GM21576 (cell line): ENCODE data around the gene LMCD1.
A peak's percentile ranks its signal among the peaks of the same experiment; 100 is the strongest.

Experiments
- ATAC-seq: cut with Tn5 transposase; IDR thresholded peaks from one replicate; pipeline ENCODE4 v1.9.1; 2021; ENCODE audit warnings: mild to moderate bottlenecking, moderate library complexity; ENCODE audit not compliant: unreplicated experiment

Gene LMCD1

DNA sequence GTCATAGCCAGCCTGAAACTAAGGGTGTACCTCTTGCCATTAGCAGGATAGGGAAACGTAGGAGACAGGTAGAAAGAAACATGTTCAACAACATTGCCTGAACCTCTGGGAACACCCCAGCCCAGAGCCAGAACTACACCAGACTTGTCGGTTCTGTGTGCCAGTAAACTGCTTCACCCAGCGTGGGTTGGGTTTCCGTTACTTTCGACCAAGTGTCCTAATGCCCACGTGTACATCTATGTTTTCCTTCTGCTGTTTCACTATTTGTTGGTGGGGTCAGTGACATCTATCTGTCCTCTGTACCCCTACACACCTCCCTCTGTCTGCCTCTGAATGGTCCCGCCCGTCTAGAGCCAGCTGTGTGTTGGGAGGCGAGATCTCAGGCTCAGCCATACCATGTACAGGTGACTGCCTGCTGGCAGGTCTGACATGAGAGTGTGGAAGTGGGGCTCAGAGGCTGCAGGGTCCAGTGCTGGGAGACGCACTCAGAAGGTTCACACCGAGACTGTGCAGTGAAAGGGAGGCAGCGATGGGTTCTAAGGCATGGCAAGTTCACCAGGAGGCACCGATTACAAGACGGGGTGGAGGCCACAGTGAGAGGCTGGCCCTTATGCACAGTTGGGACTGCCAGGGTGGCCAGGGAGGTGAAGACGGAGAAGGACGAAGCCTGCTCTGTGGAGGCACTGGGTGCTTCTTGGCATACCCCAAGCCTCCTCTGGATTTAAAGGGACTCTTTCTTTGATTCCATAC lies 106.6 kb downstream of the LMCD1 start:
- no peak for ATAC-seq

DNA sequence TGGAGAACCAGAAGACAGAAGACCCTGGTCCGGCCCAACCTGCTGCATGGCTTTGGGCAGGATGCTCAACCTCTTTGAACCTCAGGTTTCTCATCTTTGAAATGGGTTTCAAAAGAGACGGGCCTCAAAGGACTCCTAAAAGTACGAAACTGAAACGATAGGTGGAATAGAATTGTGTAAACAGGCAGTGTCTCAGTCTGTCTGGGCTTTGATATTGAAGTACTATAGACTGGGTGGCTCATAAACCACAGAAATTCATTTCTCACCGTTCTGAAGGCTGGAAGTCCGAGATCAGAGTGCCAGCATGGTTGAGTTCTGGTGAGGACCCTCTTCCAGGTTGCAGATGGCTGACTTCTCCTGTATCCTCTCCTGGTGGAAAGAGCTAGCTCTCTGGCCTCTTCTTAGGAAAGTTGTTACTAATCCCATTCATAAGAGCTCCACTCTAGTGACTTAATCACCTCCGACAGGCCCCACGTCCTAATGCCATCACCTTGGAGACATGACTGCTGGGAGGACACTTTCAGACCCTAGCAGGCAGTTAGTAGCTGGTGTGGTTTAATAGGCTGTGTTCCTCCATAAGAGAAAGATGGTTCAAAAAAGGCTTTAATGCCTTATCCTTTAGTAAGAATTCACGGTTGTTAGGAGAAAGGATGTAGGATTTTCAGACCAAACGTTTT lies 107.3 kb downstream of the LMCD1 start:
- no peak for ATAC-seq

DNA sequence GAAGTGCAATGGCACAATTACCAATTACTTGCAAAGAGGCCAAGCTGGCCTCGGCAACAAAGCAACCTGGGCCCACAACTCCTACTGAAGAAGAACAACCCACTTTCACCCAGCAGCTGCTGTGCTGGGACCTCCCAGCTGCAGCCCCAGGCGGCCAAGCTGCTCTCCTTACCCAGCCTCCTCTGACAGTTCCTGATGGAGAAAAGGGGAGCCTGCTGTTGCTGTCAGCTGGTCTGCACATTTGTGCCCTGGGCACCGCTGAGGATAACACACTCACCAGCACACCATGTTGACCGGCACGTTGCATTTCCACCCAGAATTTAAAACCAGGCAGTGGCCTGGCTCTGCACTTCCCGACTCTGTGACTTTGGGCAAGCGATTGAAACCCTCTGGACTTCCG lies 109.3 kb downstream of the LMCD1 start:
- ATAC-seq: no peak

DNA sequence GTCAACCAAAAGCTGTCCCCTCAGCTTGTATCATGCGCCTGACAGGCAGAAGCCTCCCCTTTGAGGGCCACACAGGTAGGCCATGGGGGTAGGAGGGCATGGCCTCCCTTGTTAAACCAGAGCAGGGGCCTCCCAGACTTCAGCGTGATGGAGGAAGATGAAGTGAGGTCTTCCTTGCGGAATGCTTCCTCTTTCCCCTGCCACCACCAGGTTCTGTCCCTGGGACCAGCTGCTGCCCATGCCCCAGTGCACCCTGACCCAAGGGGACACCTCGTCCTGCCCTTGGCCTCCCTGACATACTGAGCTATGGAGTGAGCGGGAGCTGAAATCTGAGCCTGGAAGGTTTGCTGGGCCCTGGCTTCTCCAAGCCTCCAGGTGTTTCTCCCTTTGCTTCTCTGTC lies 116.3 kb downstream of the LMCD1 start:
- ATAC-seq: no peak

DNA sequence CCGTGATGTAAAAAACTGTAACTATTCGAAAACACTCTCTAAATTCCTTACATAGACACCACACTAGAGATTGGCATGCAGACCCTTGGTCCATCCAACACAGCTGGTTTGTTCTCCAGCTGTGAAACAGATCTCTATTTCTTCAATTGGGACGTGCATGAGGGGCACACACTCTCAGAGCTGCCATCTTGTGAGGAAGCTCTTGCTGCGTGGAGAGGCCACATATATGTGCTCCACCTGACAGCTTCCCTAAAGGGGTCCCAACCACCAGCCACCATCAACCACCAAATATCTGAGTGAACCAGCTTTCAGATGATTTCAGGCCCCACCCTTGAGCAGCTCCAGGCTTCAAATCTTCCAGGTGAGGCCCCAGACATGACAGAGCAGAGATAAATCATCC lies 117.3 kb downstream of the LMCD1 start:
- ATAC-seq: no peak

DNA sequence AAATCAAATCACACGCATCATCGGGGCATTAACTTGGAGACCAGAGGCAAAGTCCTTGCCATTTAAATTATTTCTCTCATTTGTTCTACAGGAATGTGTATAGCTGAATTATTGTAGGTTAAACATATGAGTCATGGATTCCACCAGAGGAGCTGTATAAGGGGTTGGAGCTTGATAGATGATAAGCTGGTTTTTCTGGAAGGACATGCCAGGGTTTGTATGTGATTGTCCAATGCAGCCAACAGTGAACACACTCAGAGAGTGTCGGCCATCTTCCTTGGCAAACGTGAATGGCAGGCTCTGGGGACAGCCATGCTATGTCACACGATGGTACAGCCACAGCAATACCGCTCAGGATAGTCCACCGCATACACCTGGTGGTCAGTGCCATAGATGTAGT lies 117.9 kb downstream of the LMCD1 start:
- ATAC-seq: no peak

DNA sequence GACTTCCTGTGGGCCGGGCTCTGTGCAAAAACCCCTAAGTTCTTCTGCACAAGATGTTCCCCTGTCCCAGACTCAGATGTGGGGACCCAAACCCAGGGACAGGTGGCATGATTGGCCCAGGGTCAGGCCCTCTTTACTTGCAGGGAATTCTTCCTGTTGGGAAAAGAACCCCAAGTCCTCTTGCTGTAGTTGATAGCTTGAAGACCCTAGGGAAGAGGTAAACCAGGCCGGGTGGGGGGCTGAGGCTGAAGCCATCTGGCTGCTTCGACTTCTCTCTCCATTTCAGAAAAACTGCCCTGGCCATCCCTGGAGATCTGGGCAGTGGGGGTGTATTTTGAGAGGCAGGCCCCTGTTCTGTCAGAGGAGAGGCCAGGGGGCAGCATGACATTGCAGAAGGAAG lies 119.5 kb downstream of the LMCD1 start:
- ATAC-seq: no peak

DNA sequence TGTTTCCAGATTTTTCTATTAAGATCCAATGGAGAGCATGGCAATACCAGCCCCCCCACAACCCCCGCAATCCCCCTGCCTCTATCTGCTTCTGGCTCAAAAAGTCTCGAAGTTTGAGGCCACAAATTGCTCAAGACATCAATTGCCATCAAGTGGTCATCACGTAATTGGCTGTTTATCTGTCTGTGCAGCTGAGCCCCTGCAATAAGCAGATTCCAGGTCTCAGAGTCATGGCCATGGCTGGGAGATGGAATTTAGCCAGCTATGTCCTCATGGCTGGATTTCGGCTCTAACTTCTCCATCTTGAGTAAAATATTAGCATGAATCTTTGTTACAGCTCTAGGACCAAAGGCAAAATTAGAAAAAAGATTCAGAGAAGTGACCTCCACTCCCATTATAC lies 120.2 kb downstream of the LMCD1 start:
- ATAC-seq: no peak

DNA sequence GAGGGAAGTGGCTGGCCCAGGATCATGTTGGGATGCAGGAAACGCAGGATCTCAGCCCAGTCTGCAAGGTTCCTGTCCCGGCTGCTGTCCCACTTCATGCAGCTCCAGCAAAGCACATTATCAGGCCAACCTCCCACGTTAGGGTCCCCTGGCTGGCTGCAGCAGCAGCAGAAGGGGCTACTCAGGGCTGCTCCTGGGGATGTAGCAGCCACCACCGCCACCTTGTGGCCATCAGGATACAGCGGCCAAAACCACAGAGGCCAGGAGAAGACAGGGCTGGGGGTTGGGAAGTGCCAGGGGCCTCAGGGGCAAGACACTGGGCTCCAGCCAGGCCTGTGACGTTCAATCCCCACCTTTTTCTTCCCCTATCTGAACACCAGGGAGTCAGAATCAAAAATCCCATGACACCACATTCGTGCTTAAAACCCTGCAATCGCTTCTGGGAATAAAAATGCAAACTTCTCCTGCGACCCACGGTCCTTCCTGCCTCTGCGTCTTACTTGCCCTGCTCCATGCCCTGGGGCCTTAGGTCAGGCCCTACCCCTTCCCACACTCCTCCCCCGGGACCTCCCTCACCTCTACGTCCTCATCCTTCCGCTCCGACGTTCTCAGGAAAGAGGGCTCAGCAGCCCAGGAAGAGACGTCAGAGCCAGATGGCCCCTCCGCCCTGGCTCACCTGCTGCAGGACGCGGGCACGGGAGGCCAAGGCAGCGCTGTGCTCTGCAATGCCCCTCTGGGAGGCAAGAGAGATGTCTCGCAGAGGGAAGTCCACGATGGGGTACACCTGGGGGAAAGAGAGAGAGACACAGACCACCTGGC lies 121.5 kb downstream of the LMCD1 start:
- ATAC-seq: peak; percentile 87

DNA sequence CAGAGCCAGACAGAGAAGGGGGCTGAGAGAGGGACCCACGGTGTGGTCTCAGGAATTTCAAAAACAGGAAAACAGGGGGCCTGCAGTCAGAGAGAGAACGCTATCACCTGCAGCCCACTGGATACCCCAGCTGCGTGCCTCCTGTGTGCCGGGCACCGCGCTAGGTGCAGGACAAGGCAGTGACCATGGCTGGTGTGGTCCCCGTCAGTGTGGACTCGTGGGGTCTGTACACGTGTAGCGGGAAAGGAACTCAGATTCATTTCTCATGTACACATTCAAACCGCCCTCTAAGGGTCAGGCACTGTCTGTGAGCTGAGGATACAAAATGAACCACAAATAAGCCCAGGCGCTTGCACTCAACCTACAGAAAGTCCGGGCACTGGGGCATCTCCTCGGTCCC lies 122.1 kb downstream of the LMCD1 start:
- ATAC-seq: no peak
